Panc1 (cell line): ENCODE data around the gene VTI1A. TPM values are rescaled to one million over a fixed set of nuclear protein-coding genes. Genes with fewer than 3 reads are reported as not detected.

Experiments
- ATAC-seq: fragments of 200-7000 bp; cut with Tn5 transposase; 2 replicates; pipeline ENCODE4 v1.9.1; 2020; ENCODE audit warnings: mild to moderate bottlenecking, moderate library complexity
- BruUV-seq: library from RNA; stranded (reverse); fragments of 400-500 nt; replicated peaks from 2 replicates; lab custom pipeline; 2021; lab: Mats Ljungman, UMichigan
- CTCF ChIA-PET: fragments of 300-600 bp; sonication (Branson Sonifier 250); formaldehyde crosslinking; loops from one replicate; lab custom pipeline; 2022; ENCODE audit warnings: antibody characterized with exemption; lab: Charles Lee
- POLR2A ChIA-PET: fragments of 300-600 bp; sonication (Branson Sonifier 250); formaldehyde crosslinking; loops from one replicate; lab custom pipeline; 2022; ENCODE audit warnings: antibody characterized with exemption; lab: Charles Lee
- DNase-seq: peaks from one replicate; pipeline ENCODE4 v3.0.0-alpha.2; 2010; ENCODE audit warnings: low read depth, low spot score
- H3K27ac ChIP-seq: 2 replicates; pipeline ENCODE4 v1.5.1; 2011; ENCODE audit warnings: mild to moderate bottlenecking, low read length, inconsistent platforms
- H3K27me3 ChIP-seq: fragments of 200-500 bp; sonication (Bioruptor generic); 2 replicates; pipeline ENCODE4 v1.6.0; 2014; ENCODE audit warnings: low read length, inconsistent platforms; ENCODE audit not compliant: control insufficient read depth, insufficient read depth
- H3K36me3 ChIP-seq: fragments of 200-500 bp; sonication (Bioruptor generic); 2 replicates; pipeline ENCODE4 v1.5.1; 2014; ENCODE audit warnings: inconsistent platforms, mild to moderate bottlenecking, low read length, moderate library complexity; ENCODE audit not compliant: control insufficient read depth, insufficient read depth
- H3K4me1 ChIP-seq: 2 replicates; pipeline ENCODE4 v1.5.1; 2011; ENCODE audit warnings: inconsistent platforms, mild to moderate bottlenecking, low read length, moderate library complexity; ENCODE audit not compliant: control insufficient read depth, insufficient read depth
- H3K4me3 ChIP-seq, 2 experiments: 2 replicates each; pipeline ENCODE4 v1.5.1; 2011 to 2012; ENCODE audit warnings: low read depth in 2 of 2, low read length in 2 of 2, mild to moderate bottlenecking in 2 of 2, inconsistent platforms in 1 of 2, moderate library complexity in 1 of 2
- H3K9me3 ChIP-seq: fragments of 200-500 bp; sonication (Bioruptor generic); 2 replicates; pipeline ENCODE4 v1.5.1; 2014; ENCODE audit warnings: low read depth, mild to moderate bottlenecking, inconsistent platforms, low read length, moderate library complexity; ENCODE audit not compliant: control insufficient read depth, insufficient read depth
- CTCF ChIP-seq: fragments of 450-650 bp; IDR thresholded peaks from 2 replicates; pipeline ENCODE4 v1.5.1; 2017; ENCODE audit warnings: mild to moderate bottlenecking
- POLR2AphosphoS5 ChIP-seq: IDR thresholded peaks from 2 replicates; pipeline ENCODE4 v1.6.1; 2012; ENCODE audit warnings: mild to moderate bottlenecking, low read depth, low read length, moderate library complexity
- REST ChIP-seq, 2 experiments: IDR thresholded peaks; 2 replicates each; pipeline ENCODE4 v1.6.1; 2011 to 2012; ENCODE audit warnings: low read depth in 2 of 2, control low read depth in 1 of 2, low read length in 1 of 2, mild to moderate bottlenecking in 1 of 2, moderate library complexity in 1 of 2; ENCODE audit not compliant: insufficient read depth in 1 of 2
- SIN3A ChIP-seq: IDR thresholded peaks from 2 replicates; pipeline ENCODE4 v1.6.1; 2012; ENCODE audit warnings: low read depth, mild to moderate bottlenecking, low read length, moderate library complexity, borderline replicate concordance; ENCODE audit not compliant: insufficient read depth
- TCF7L2 ChIP-seq: IDR thresholded peaks from 2 replicates; pipeline ENCODE4 v1.6.1; 2011; ENCODE audit warnings: mild to moderate bottlenecking, low read depth, low read length, inconsistent platforms
- in situ Hi-C: cut with HindIII; loops from 2 replicates; pipeline ENCODE4 v1.10.0; 2016; ENCODE audit warnings: low sequenced_read_pairs, low pct_unique_long_range_greater_than_20kb
- intact Hi-C: fragments of 100-400 bp; cut with micrococcal nuclease; formaldehyde crosslinking; loops from one replicate; pipeline ENCODE4 v1.10.0; 2022; ENCODE audit not compliant: unreplicated experiment
- total RNA-seq: library from RNA; stranded (reverse); gene quantifications from one replicate; pipeline ENCODE4 v1.2.1, GENCODE V29; 2021; ENCODE audit not compliant: unreplicated experiment

VTI1A gene
- total RNA-seq, 1 experiment from 2014 or later, result 36.3 TPM

GRCh38 chr10:112789248-112789647 lies 342.2 kb downstream of the VTI1A start:
- Histone ChIP-seq H3K9me3 (peaks cover 11% of the 10 kb centered on the region; the same call in 1 of the 2 replicates), H3K4me3 (no peak overlapping the region), H3K27me3 (no peaks in the 10 kb centered on the region), H3K36me3 (no peaks in the 10 kb centered on the region), H3K27ac (no peak overlapping the region), H3K4me1 (peaks cover 28% of the 10 kb centered on the region)
- no TSS peak for BruUV-seq
- TF ChIP-seq TCF7L2, result no peak
- TF ChIP-seq POLR2AphosphoS5, result no peak
- TF ChIP-seq CTCF, result no peak
- no peak for TF ChIP-seq REST (IDR thresholded peaks at IDR 0.05; ENCODE audit: insufficient read depth in 1 of 2, low read depth in 2 of 2, low read length in 1 of 2)
- TF ChIP-seq SIN3A, result no peak
- intact Hi-C loops (no loop called here), in situ Hi-C loops (no loop called here)
- no peak for DNase-seq
- ChIA-PET CTCF (no interaction called here), POLR2A (no interaction called here)
- no peak for ATAC-seq

GRCh38 chr10:112790030-112790429 lies 343.0 kb downstream of the VTI1A start:
- Histone ChIP-seq H3K4me1 (peaks cover 28% of the 10 kb centered on the region), H3K9me3 (peaks cover 11% of the 10 kb centered on the region; the same call in 1 of the 2 replicates), H3K27me3 (no peaks in the 10 kb centered on the region), H3K36me3 (no peaks in the 10 kb centered on the region), H3K27ac (peak overlapping the region; percentile 59; the same call in 1 of the 2 replicates), H3K4me3 (no peak overlapping the region)
- POLR2A ChIA-PET, result interaction anchor here (0.6 kb wide), 1 partner anchor 323 kb away, joined by 3 read pairs; no protein-coding TSS in a partner anchor
- intact Hi-C loops, result no loop called here
- CTCF ChIA-PET, result no interaction called here
- TF ChIP-seq TCF7L2 (no peak), CTCF (no peak), SIN3A (no peak), REST (IDR thresholded peaks at IDR 0.05; ENCODE audit: insufficient read depth in 1 of 2, low read depth in 2 of 2, low read length in 1 of 2) (no peak), POLR2AphosphoS5 (no peak)
- no TSS peak for BruUV-seq
- DNase-seq, result no peak
- in situ Hi-C loops, result no loop called here
- ATAC-seq, result no peak
